ENCODE results near the gene B3GNT3.

Gene B3GNT3

DNA sequence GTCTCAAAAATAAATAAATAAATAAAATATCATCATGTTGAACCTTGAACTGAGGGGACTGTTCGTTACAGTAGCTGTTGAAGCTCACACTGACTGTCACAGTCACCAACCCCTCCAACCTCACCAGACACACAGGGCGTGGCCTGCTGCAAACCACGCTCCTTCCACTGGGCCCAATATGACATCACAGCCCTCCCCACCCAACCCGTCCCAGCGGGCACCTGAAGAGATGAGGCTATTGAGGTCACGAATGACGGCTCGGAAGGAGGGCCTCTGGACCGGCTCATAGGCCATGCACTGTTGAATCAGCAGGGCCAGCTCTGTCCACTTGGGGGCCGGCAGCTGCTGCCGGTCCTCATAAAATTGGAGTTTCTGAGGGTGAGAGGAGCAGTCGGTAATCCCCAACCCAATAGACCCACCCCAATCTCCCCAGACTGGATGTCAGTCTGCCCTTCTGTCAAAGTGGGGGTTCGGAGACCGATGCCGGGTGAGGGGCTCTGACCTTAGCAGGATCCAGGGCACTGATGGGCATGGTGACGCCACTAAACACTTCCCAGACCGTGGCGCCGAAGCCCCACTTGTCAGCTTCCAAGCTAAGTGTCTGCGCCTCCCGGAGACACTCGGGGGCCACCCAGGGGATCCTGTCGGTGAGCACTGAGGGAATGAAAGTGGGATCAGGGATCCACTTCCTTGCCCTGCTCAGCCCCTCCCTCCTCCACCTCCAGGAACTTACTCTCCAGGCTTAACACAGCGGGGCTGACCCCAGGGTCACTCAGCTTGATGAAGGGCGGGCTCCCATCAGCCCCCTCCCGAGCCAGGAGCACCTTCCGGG, 39.6 kb downstream of the B3GNT3 start:
- DNase-seq: no peak

DNA sequence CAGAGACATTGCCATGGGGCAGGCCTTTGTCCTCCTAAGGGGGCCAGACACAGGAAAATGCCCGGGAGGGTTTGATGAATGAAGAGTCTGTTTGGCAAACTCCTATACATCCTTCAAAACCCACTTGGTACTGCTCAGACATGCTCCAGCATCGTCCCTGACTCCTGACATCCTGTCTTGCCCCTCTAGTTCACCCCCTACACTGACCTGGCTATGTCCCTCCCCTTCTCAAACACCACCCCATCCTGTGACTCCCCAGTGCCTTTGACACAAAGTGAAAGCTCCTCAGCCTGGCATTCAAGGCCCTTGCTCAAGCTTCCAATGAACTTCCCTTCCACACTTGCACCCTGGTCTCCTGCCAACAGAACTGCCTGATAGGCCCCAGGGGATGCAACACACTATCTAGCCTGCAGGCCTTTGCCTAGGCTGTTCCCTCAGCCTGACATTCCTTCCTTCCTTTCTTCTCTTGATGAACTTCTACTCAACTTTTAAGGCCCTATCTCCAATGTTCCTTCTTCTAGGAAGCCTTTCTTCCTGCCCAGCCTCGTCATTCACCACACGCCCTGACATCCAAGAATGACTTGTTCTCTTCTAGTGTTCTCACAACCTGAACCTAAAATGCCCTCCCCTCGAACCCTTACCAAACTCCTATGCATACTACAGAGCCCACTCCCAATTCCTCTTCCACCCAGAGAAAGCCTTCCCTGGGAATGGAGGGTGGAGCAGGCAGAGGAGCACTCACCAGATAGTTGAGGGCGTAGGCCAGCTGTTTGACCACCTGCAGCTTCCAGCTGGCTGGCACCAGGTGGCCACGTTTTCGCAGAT, 40.5 kb downstream of the B3GNT3 start:
- no peak for DNase-seq

DNA sequence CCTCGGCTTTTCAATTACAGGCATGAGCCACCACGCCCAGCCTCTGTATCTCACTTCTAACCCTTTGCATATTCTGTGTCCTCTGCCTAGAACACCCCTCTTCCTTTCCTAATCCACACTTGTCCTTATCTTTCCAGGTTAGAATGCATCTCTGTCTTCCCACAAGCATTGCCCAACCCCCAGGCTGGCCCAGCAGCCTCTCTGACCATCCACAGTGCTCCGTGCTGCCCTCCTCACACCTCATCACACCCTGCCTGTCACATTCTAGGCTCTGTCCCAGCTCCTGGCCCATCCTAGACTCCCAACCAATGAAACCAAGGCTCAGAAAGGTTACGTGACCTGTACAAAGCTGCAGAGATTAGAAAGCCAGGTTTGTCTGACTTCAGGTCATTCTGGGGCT, 41.6 kb downstream of the B3GNT3 start:
- no peak for DNase-seq

DNA sequence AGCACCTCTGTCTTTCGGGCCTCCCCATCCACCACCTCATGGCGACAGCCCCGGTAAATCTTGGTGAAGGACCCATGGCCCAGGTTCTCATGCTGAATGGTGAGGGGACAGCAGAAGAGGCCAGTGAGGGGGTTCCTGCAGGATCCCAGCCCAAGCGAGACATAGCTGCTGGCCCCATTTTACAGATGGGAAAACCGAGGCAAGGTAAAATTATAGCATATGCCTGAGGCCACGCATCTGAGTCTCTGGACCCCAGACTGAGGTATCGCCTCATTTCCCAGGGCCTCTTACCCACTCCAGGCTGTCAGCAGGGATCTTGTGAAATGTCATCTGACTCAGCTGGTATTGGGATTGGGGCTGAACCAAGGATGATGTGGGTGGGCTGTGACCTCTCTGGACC, 43.0 kb downstream of the B3GNT3 start:
- peak in 1 of 2 donors; percentile 24 for DNase-seq

DNA sequence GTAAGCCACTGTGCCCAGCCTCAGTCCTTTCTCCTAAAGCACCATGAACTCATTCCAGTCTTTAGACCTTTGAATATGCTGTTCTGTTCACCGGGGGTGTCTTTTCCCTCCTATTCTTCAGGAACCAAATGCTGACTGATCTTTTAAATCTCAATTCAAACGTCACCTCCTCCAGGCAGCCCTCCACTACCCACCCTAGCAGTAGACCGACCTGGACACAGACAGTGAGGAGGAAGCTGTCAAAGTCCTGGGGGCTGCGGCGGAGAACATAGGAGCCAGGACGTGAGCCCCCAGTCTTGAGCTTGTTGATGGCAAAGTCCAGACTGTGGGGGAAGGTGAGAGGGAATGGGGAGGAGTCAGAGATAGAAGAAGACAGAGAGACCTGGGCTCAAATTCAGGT, 45.1 kb downstream of the B3GNT3 start:
- DNase-seq: no peak

DNA sequence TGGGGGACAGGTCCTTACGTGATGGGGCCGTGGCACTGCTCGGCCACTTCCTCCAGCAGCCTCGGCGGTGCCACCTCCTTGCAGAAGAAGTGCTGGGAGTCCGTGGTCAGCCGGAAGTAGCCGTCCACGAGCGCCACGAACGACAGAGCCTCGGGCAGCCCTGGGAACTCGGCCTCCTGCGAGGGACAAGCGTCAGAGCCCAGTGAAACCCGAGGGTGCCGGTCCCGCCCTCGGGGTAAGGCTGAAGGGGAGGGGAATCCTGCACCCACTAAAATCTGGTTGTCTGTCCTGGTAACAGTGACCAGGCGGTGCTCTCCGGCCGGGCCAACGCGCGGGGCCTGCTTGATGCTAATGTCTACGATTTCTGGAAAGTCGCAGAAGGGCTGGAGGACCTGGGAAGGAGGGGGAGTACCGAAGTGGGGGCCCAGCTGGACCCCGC, 46.5 kb downstream of the B3GNT3 start:
- no peak for DNase-seq

DNA sequence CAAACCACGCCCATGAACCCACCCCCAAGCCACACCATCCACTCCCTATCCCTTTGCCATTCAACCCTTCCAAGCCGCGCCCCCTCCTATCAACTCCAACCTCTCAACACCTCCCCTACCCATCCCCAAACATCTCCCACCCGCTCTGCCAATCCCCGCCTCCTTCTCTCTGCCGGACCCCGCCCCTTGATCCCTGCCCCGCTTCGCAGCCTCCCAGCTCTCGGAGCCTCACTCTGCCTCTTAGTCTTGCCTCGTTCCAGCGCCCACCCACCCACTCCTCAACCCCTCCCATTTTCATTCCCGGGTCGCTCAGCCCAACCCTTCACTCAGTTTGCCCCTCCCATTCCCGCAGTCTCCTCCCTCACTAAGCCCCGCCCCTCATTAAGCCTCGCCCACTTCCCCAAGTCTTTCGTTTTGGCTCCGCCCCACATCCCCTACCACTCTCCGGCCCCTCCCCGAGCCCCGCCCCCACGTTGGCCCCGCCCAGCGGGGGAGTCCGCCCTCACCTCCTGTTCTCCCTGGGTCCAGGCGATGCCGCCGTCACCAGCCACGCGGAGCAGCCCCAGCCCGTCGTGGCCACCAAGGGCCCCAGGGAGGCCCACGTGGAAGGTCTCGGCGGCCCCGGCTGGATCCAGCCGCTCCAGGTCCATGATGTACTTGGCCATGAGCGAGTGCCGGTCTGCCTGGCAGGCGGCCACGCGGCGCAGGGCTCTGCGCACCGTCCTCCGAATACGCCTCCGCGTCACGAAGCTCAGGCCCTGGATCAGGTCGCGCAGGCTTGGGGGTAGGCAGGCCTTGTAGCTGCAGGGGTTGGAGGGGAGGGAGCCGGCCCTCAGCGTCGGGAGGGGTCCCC, 47.1 kb downstream of the B3GNT3 start:
- no peak for DNase-seq

DNA sequence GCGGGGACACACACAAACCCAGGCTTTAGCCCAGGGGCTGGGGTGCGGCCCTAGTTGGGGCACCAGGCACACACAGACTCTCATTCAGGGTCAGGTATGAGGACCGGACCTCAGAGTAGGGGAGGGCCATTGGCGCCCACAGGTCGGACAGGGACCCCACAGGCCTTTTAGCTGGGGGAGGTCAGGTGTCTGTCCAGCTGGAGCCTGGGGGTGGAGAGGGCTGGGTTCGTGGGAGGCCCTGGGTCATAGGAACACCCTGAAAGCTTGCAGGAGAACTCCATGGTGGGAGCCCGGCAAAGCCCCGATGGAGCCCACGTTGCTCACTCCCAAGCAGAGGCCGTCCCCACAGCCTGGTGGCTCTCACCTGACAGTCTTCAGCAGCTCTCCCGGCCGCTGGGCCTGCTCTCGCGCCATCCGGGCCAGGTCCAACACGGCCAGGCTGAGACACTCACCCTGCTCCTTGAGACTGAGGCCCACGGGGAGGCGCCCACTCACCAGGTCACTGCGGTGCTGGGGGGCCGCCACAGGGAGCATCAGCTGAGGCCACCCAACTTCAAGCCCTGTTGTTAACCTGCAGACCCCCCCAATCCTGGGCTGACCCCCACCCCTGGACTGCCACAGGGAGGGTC, 47.8 kb downstream of the B3GNT3 start:
- DNase-seq: no peak

DNA sequence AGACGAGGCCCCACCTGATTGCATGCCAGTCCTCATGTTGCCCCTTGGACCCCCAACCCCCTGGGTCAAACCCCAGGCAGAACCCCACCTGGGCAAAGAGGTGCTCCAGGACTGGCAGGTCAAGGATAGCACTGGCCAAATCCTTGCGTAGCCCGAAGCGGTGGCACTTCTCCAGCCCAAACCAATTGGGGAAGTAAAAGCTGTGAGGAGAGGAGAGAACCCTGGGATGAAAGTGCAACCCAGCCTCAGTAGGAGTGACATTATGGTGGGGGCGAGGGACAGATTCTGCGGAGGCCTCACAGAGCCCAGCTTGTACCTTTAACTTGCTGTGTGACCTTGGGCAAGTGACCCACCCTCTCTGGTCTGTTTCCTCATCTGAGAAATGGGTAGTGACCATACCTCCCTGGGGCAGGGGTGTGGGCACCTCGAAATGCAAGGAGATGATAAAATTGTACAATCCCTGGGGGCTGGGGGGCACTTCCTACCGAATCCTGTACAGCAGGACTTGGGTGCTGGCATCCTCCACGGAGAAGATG, 48.4 kb downstream of the B3GNT3 start:
- DNase-seq: peak in 1 of 2 donors; percentile 30

DNA sequence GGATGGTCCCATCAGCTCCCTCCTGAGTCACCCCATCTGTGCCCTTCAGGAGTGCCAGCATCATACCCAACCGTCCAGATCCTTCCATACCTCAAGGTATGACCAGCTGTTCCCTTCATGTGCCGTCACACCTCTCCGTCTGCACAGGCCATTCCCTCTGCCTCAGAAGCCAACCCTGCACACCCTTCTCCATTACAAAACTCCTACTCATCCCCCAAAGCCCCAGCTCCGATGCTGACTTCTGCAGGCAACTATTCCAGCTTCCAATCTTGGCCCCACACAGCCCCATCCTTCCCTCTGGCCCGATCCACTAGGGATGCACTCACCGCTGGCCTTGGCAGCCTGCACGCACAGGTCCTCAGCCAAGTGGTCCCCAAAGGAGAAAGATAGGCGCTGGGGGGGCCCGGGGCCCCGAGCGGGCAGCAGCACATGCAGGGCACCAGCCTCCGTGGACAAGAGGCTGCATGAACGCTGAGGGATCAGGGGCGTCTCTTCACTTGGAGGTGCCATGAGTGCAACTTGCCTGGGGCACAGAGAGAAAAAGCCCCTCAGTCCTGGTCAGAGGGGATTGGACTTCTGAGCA, 49.1 kb downstream of the B3GNT3 start:
- no peak for DNase-seq

DNA sequence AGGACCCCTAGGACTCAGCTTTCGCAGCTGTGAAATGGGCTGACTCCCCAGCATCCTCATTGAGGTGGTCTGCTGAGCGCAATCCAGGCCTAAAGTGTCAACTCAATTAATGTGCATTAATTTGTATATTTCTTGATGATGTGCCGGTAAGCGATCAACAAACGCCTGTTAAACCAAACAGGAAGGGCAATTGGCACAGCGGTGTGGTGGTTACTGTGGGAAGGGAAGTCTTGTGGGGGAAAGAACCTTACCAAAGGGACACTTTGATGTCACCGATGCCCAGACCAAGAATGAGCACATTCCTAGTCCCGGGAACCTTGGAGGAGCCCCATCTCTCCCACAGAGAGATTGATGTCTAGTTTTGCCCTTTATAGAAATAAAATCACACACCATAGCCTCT, 51.2 kb downstream of the B3GNT3 start:
- DNase-seq: no peak

DNA sequence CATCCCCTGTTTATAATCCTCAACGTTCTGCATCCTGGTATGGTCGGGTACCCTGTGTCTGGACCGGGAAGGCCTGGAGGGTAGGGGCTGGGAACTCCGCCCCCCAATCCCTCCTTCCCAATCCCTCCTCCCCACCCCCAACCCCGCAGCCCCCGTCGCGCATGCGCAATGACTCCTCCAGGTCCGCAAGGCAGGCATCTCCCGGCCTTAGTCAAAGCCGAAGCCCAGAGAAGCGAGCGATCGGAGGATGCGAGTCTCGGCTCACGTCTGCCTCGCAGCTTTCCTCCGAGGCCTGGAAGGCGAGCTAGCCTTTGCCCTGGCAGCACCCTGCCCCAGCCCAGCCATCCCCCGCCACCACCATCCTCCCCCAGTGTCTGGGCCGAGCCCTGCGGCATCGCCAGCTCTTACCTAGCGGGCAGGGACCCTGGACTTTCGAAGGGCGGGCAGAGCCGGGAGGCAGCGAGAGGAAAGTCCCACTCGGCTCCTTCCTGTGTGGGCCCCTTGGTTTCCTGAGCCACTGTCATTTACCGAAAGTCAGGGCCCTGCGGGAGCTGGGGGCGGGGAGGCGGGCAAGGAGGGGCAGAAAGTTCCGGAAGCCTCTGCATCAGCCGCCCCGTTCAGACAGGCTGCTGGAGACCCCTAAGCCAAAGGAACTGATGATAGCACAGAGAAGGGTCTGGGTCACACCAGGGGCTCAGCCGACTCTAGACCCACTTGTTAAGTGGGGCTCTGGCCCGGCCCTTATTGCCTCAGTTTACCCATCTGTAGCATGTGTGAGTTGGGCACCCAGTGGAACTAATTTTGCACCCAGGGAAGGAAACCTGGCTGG, 52.8 kb downstream of the B3GNT3 start, which contains the start of gene JAK3:
Gene JAK3, minus strand, starts transcription at position 445 of the 829 bp plus-strand sequence. CDS start 3,565 bp downstream, outside the sequence.
- DNase-seq: peak in 1 of 2 donors; percentile 32

DNA sequence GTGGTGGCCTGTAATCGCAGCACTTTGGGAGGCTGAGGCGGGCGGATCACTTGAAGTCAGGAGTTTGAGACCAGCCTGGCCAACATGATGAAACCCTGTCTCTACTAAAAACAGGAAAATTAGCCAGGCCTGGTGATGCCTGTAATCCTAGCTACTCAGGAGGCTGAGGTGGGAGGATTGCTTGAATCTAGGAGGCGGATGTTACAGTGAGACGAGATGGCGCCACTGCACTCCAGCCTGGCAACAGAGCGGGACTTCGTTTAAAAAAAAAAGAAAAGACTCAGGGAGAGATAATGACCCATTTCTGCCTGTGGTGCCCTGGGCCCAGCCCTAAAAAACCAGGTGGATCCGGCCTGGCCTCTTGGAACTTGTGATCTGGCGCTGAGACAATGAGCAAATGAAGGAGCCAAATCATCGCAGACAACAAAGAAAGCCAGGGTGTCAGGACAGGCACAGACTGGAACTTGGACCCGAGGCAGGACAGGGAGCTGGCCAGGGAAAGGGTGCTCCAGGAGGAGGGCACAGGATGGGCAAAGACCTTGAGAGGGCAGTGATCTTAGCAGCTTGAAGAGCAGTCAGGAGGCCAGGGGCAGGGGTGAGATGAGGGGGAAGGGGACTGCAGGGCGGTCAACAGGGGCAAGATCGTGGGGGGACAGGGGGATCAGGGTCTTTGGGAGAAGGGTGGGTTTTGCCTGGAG, 53.8 kb downstream of the B3GNT3 start:
- DNase-seq: peak; percentile 20 to 53

DNA sequence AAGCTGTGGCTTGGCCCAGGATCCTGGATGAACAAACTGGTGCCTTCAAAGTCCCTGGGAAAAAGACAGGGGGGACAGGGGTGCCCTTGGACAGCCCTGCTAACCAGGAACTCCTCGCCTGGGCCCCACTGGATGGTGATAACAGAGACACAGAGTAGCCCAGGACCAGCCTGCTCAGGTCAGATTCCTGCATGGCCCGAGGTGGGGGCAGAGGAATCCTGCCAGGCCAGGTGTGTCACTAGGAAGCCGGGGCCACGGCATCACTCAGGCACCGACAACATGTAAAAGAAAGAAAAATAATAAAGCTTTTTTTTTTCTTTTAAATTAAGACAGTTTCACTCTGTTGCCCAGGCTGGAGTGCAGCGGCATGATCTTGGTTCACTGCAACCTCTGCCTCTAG, 59.1 kb downstream of the B3GNT3 start:
- DNase-seq: no peak

DNA sequence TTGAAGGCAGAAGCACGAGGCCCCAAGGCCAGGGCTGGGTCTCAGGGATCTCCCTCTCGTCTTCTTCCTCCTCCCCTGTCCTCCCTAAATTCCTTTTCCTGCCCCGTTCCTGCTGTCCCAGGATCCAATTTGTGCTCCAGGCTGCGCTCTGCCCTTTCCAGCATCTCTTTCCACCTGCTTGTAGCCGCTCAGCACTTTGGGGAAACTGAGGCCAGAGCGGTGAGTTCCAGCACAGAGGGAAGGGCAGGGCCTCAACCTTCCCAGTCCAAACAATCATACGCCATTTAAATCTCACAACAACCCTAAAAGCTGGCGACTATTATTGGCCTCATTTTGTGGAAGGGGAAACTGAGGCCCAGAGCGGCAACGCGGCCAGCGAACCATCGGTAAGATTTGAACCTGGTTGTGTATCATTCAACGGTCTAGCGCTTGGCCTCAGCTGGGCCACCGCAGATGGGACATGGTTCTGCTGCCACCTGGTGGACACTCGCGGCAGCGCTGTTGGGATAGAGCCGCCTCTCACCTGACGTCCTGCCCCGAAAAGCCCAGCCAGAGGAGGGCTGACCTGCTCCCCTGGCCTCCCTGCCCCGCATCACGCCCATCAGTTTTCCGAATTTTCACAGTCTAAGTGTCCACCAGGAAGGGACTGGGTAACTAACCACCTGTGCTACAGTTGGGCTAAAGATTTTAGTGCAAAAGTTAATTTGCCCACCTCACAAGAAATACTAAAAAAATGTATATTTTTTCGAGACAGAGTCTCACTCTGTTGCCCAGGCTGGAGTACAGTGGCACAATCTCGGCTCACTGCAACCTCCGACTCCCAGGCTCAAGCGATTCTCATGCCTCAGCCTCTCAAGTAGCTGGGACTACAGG, 60.6 kb downstream of the B3GNT3 start:
- peak; percentile 84 to 85 for DNase-seq

DNA sequence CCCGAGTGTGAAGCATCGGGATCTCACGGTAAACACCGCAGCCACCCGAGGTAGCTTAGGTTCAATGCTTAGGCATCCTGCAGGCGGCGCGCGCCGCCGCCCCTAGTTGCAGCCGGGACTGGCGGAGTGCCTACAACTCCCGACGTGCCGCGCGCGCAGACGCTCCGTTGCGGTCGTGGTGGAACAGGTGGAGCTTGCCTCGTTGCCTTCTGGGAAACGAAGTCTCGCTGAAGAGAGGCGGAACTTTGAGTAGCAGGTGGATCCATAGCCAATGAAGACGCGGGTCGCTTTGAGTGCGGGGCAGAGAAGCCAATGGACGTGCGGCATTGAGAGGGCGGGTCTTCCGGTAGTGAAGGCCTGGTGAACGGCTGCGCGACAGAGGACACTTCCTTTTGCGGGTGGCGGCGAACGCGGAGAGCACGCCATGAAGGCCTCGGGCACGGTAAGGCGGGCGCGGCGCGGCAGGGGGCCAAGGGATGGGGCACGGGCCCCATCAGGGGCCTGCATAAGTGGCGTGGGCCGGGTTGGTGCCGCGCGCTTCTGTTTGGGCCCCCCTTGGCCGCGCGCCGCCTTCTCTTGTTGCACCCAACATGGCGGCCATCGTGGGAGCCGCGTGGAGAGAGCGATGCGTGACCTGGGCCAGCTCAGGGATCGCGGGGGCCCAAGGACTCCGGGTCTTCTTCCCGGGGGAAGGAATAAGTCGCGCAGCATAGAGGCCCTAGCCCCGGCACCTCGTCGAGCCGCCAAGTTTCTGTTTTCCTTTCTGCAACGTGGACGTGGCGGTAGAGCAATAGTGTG, 64.8 kb downstream of the B3GNT3 start, which contains the start of gene RPL18A:
Gene RPL18A, plus strand, starts transcription at position 378 of the 798 bp plus-strand sequence. Its CDS starts 47 bp downstream, at position 425.
- peak; percentile 100 for DNase-seq

DNA sequence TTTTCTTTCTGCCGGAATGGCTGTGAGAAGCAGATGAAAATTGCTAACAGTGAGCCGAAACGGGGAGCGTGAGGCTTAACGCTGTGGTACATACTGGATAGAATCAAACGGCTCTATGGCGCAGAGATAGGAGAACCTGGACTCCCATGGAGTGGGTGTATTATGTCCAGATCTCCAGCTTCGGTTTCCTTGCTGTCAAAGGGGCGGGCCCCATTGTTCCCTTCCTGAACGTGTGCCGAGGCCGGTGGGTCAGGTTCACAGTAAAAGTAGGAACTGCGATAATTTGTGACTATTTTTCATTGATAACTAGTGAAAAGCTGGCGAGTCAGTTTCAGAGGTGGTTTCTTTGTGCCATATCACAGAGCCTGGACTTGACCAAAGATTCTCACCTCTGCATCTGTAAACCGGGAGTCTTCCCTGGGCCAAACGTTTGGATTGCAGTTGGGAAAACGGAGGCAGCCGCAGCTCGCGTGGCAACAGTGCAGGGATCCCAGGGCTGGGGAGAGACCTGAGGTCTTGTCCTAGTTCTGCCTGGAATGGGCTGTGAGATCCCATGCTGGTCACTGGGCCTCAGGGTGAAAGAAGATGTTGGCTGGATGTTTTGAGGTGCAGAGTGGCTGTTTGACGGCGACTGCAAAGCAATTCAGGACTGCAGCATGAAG, 65.5 kb downstream of the B3GNT3 start:
- DNase-seq: peak; percentile 24 to 59

Measured in inflammatory macrophage (primary cell).